H9 (cell line): ENCODE results near the gene PFN3. TPM values are rescaled to one million over a fixed set of nuclear protein-coding genes. Genes with fewer than 3 reads are reported as not detected.

ENCODE experiments used
- DNase-seq: peaks from one replicate; pipeline ENCODE4 v3.0.0-alpha.2; 2017
- H2AFZ ChIP-seq: one replicate; pipeline ENCODE4 v1.6.1; 2013; ENCODE audit warnings: mild to moderate bottlenecking, low read length, control low read depth, moderate library complexity
- H2AK5ac ChIP-seq: 2 replicates; pipeline ENCODE4 v1.6.1; 2013; ENCODE audit warnings: low read length, control low read depth, mixed read lengths; ENCODE audit not compliant: insufficient read length
- H2BK120ac ChIP-seq: one replicate; pipeline ENCODE4 v1.6.1; 2013; ENCODE audit warnings: low read depth, mild to moderate bottlenecking, low read length, control low read depth, inconsistent platforms; ENCODE audit not compliant: poor library complexity, severe bottlenecking
- H2BK12ac ChIP-seq: 2 replicates; pipeline ENCODE4 v1.6.1; 2013; ENCODE audit warnings: low read length, control low read depth, mixed read lengths, low read depth; ENCODE audit not compliant: insufficient read length
- H2BK15ac ChIP-seq: 2 replicates; pipeline ENCODE4 v1.6.1; 2013; ENCODE audit warnings: low read depth, low read length, control low read depth
- H2BK20ac ChIP-seq: one replicate; pipeline ENCODE4 v1.6.1; 2013; ENCODE audit warnings: low read depth, mild to moderate bottlenecking, low read length, control low read depth, inconsistent platforms; ENCODE audit not compliant: poor library complexity, severe bottlenecking
- H2BK5ac ChIP-seq: 2 replicates; pipeline ENCODE4 v1.6.1; 2013; ENCODE audit warnings: low read length, control low read depth, mixed read lengths; ENCODE audit not compliant: insufficient read length
- H3K14ac ChIP-seq: 2 replicates; pipeline ENCODE4 v1.6.1; 2013; ENCODE audit warnings: low read length, control low read depth; ENCODE audit not compliant: insufficient read depth
- H3K18ac ChIP-seq: 2 replicates; pipeline ENCODE4 v1.6.1; 2013; ENCODE audit warnings: low read depth, mild to moderate bottlenecking, mixed read lengths, low read length, control low read depth; ENCODE audit not compliant: insufficient read length
- H3K23ac ChIP-seq: 2 replicates; pipeline ENCODE4 v1.6.1; 2013; ENCODE audit warnings: low read length, control low read depth, mixed read lengths, low read depth; ENCODE audit not compliant: insufficient read length
- H3K23me2 ChIP-seq: 2 replicates; pipeline ENCODE4 v1.6.1; 2013; ENCODE audit warnings: low read depth, mild to moderate bottlenecking, mixed read lengths, low read length, control low read depth; ENCODE audit not compliant: insufficient read length, poor library complexity, severe bottlenecking
- H3K27ac ChIP-seq: 2 replicates; pipeline ENCODE4 v1.5.1; 2013; ENCODE audit warnings: low read length, control low read depth, mixed read lengths, low read depth; ENCODE audit not compliant: insufficient read length
- H3K27me3 ChIP-seq: 2 replicates; pipeline ENCODE4 v1.6.1; 2013; ENCODE audit warnings: low read length, control low read depth, inconsistent platforms; ENCODE audit not compliant: insufficient read depth
- H3K4ac ChIP-seq: 2 replicates; pipeline ENCODE4 v1.6.1; 2013; ENCODE audit warnings: low read depth, mild to moderate bottlenecking, control low read depth, inconsistent platforms, low read length, moderate library complexity
- H3K4me1 ChIP-seq: 2 replicates; pipeline ENCODE4 v1.6.1; 2013; ENCODE audit warnings: low read length, control low read depth, inconsistent platforms; ENCODE audit not compliant: insufficient read depth
- H3K4me2 ChIP-seq: 2 replicates; pipeline ENCODE4 v1.6.1; 2013; ENCODE audit warnings: low read length, control low read depth, mixed read lengths; ENCODE audit not compliant: insufficient read length, insufficient read depth
- H3K56ac ChIP-seq: 2 replicates; pipeline ENCODE4 v1.6.1; 2013; ENCODE audit warnings: low read depth, mild to moderate bottlenecking, mixed read lengths, low read length, control low read depth; ENCODE audit not compliant: insufficient read length
- H3K79me1 ChIP-seq: 2 replicates; pipeline ENCODE4 v1.6.1; 2013; ENCODE audit warnings: low read depth, mild to moderate bottlenecking, moderate library complexity, low read length, control low read depth, inconsistent platforms; ENCODE audit not compliant: insufficient read depth, poor library complexity, severe bottlenecking
- H3K79me2 ChIP-seq: 2 replicates; pipeline ENCODE4 v1.6.1; 2013; ENCODE audit warnings: low read length, control low read depth, inconsistent platforms; ENCODE audit not compliant: insufficient read depth
- H3K9ac ChIP-seq: 2 replicates; pipeline ENCODE4 v1.6.1; 2013; ENCODE audit warnings: low read length, control low read depth, mixed read lengths; ENCODE audit not compliant: insufficient read length; ENCODE audit errors: extremely low read depth
- H3K9me3 ChIP-seq: one replicate; pipeline ENCODE4 v1.6.1; 2013; ENCODE audit warnings: low read depth, low read length, inconsistent platforms; ENCODE audit not compliant: control insufficient read depth
- H3T11ph ChIP-seq: one replicate; pipeline ENCODE4 v1.6.1; 2013; ENCODE audit warnings: mild to moderate bottlenecking, low read length, control low read depth, inconsistent platforms
- H4K20me1 ChIP-seq: one replicate; pipeline ENCODE4 v1.6.1; 2013; ENCODE audit not compliant: control insufficient read depth, insufficient read length, insufficient read depth
- H4K5ac ChIP-seq: 2 replicates; pipeline ENCODE4 v1.6.1; 2013; ENCODE audit warnings: low read depth, mild to moderate bottlenecking, mixed read lengths, low read length, control low read depth; ENCODE audit not compliant: insufficient read length
- H4K8ac ChIP-seq: replicated peaks from 2 replicates; pipeline ENCODE4 v1.6.1; 2013; ENCODE audit warnings: low read length, control low read depth, mixed read lengths, low read depth; ENCODE audit not compliant: insufficient read length
- H4K91ac ChIP-seq: 2 replicates; pipeline ENCODE4 v1.6.1; 2013; ENCODE audit warnings: low read depth, mild to moderate bottlenecking, moderate library complexity, mixed read lengths, low read length, control low read depth; ENCODE audit not compliant: insufficient read length
- H3K27ac Mint-ChIP-seq, 3 experiments: 2 replicates in 2 of 3; 3 replicates in 1 of 3; pipeline ENCODE4 v1.8.0; 2020 to 2021; ENCODE audit warnings: mixed read lengths in 3 of 3, mild to moderate bottlenecking in 1 of 3, moderate library complexity in 1 of 3
- H3K27me3 Mint-ChIP-seq: 2 replicates; pipeline ENCODE4 v1.8.0; 2021; ENCODE audit warnings: low read depth, mild to moderate bottlenecking, moderate library complexity, mixed read lengths
- H3K36me3 Mint-ChIP-seq, 3 experiments: 2 replicates in 2 of 3; 3 replicates in 1 of 3; pipeline ENCODE4 v1.8.0; 2020 to 2021; ENCODE audit warnings: low read depth in 3 of 3, mixed read lengths in 3 of 3; ENCODE audit not compliant: insufficient read depth in 1 of 3
- H3K4me1 Mint-ChIP-seq, 2 experiments: 2 replicates each; pipeline ENCODE4 v1.8.0; 2020; ENCODE audit warnings: mixed read lengths in 2 of 2
- H3K4me3 Mint-ChIP-seq, 2 experiments: 2 replicates in 1 of 2; 3 replicates in 1 of 2; pipeline ENCODE4 v1.8.0; 2020 to 2021; ENCODE audit warnings: mild to moderate bottlenecking in 2 of 2, mixed read lengths in 2 of 2, moderate library complexity in 1 of 2
- H3K9me3 Mint-ChIP-seq, 2 experiments: 2 replicates in 1 of 2; 3 replicates in 1 of 2; pipeline ENCODE4 v1.8.0; 2020; ENCODE audit warnings: mild to moderate bottlenecking in 2 of 2, mixed read lengths in 2 of 2, moderate library complexity in 1 of 2
- CTCF ChIP-seq: fragments of 200-600 bp; sonication (generic); conservative IDR thresholded peaks from 3 replicates; pipeline ENCODE4 v1.8.0; 2021; ENCODE audit warnings: antibody characterized with exemption, mild to moderate bottlenecking
- WGBS: extraction: QIAGEN DNeasy Blood & Tissue Kit; methylation state at CpG from one replicate; pipeline ENCODE4 v1.1.7; 2013; ENCODE audit warnings: missing lambda C conversion rate, low lambda C conversion rate, mixed read lengths; ENCODE audit not compliant: insufficient read length; ENCODE audit errors: extremely low coverage; 5-methylcytosine and 5-hydroxymethylcytosine counted together
- total RNA-seq: library from RNA; stranded (reverse); gene quantifications from 2 replicates; pipeline ENCODE4 v1.2.1, GENCODE V29; 2021

PFN3 gene
- total RNA-seq, 1 experiment from 2014 or later, result not detected

GRCh38 chr5:177442066-177442826, 41.8 kb upstream of the PFN3 start:
- H3K4me1 ChIP-seq, result no peaks in the 10 kb centered on the region; the same call in 1 of the 2 replicates
- H2BK15ac ChIP-seq, result no peak overlapping the region
- TF ChIP-seq CTCF, result no peak
- Mint-ChIP-seq H3K27me3 (peaks cover 15% of the 10 kb centered on the region), H3K4me3 (no peak overlapping the region; a peak in 1 of 5 replicates), H3K4me1 (peaks cover 35 to 39% of the 10 kb centered on the region in 2 experiments), H3K27ac (0 out of 7 replicates have a peak overlapping the region, but pooled peaks of 2 of the 3 experiments have one; percentile 28 to 72), H3K9me3 (peaks cover 0 to 3% of the 10 kb centered on the region in 2 experiments; a peak in 1 of 5 replicates), H3K36me3 (peaks cover 16 to 40% (median 33%) of the 10 kb centered on the region in 3 experiments)
- H2AFZ ChIP-seq, result no peak overlapping the region
- no peak overlapping the region for H2AK5ac ChIP-seq
- H4K5ac ChIP-seq, result no peak overlapping the region
- H3K23ac ChIP-seq, result no peak overlapping the region
- DNase-seq, result no peak
- no peak overlapping the region for H3K4me2 ChIP-seq
- no peak overlapping the region for H2BK12ac ChIP-seq
- H4K91ac ChIP-seq, result no peak overlapping the region
- no peak overlapping the region for H3K18ac ChIP-seq
- H3K9me3 ChIP-seq, result no peaks in the 10 kb centered on the region
- no peak overlapping the region for H2BK5ac ChIP-seq
- H3K27ac ChIP-seq, result no peak overlapping the region
- H3K23me2 ChIP-seq, result peaks cover 4% of the 10 kb centered on the region
- no peak overlapping the region for H4K8ac ChIP-seq
- H4K20me1 ChIP-seq, result no peaks in the 10 kb centered on the region
- no peak overlapping the region for H3K14ac ChIP-seq
- no peak overlapping the region for H2BK20ac ChIP-seq
- no CpG with 5 or more reads among the region's 20 CpGs for WGBS
- H3K56ac ChIP-seq, result no peak overlapping the region
- no peaks in the 10 kb centered on the region for H3K79me1 ChIP-seq
- H2BK120ac ChIP-seq, result no peak overlapping the region
- no peak overlapping the region for H3K9ac ChIP-seq
- no peak overlapping the region for H3T11ph ChIP-seq
- no peak overlapping the region for H3K4ac ChIP-seq
- H3K27me3 ChIP-seq, result no peaks in the 10 kb centered on the region; the same call in 1 of the 2 replicates
- no peaks in the 10 kb centered on the region for H3K79me2 ChIP-seq
